HepG2 (cell line): ENCODE results near the gene KCNT2. TPM values are rescaled to one million over a fixed set of nuclear protein-coding genes. Genes with fewer than 3 reads are reported as not detected.

Experiments
- ATAC-seq: fragments of 200-7000 bp; cut with Tn5 transposase; 3 replicates; pipeline ENCODE4 v1.9.1; 2020; ENCODE audit warnings: mild to moderate bottlenecking, moderate library complexity
- BruUV-seq: library from RNA; stranded (reverse); fragments of 400-500 nt; replicated peaks from 2 replicates; lab custom pipeline; 2021; lab: Mats Ljungman, UMichigan
- CTCF ChIA-PET: fragments of 300-600 bp; formaldehyde crosslinking; extraction: SDS; loops from one replicate; lab custom pipeline; 2021; ENCODE audit warnings: low total read pairs, inconsistent platforms, low intra/inter-chr PET ratio; lab: Yijun Ruan, JAX
- POLR2A ChIA-PET: fragments of 350-600 bp; sonication (Branson Sonifier 250); formaldehyde crosslinking; loops from one replicate; lab custom pipeline; 2020; ENCODE audit warnings: antibody characterized with exemption, inconsistent platforms; lab: Yijun Ruan, JAX
- DNase-seq: peaks from one replicate; pipeline ENCODE4 v3.0.0-alpha.2; 2015; ENCODE audit warnings: low spot score
- FAIRE-seq: peaks from 3 replicates; lab custom pipeline; 2011; peaks lifted over from hg19 to GRCh38; lab: Jason Lieb, UNC
- H2AFZ ChIP-seq: one replicate; pipeline ENCODE4 v1.6.1; 2011; ENCODE audit warnings: low read length, inconsistent platforms
- H3K27ac ChIP-seq: fragments of 300-600 bp; 3 replicates; pipeline ENCODE4 v1.8.0; 2011; ENCODE audit warnings: mixed run types, mild to moderate bottlenecking, mixed read lengths, low read length, inconsistent platforms; ENCODE audit not compliant: insufficient read depth; ENCODE audit errors: extremely low read length
- H3K27me3 ChIP-seq, 2 experiments: fragments of 200-600 bp in 1 of 2; 2 replicates in 1 of 2; 3 replicates in 1 of 2; pipeline versions ENCODE4 v1.6.0 to v1.8.0; 2011; ENCODE audit warnings: low read length in 2 of 2, mild to moderate bottlenecking in 2 of 2, moderate library complexity in 2 of 2, inconsistent platforms in 1 of 2; ENCODE audit not compliant: insufficient read depth in 2 of 2, control insufficient read depth in 1 of 2
- H3K36me3 ChIP-seq, 2 experiments: fragments of 200-600 bp in 1 of 2; replicated peaks in 1 of 2; 2 replicates in 1 of 2; 3 replicates in 1 of 2; pipeline versions ENCODE4 v1.5.1 to v1.8.0; 2011; ENCODE audit warnings: low read length in 2 of 2, inconsistent platforms in 1 of 2; ENCODE audit not compliant: insufficient read depth in 2 of 2, control insufficient read depth in 1 of 2
- H3K4me1 ChIP-seq: 2 replicates; pipeline ENCODE4 v1.5.1; 2012; ENCODE audit warnings: low read length, inconsistent platforms; ENCODE audit not compliant: insufficient read depth
- H3K4me2 ChIP-seq: 2 replicates; pipeline ENCODE4 v1.6.0; 2011; ENCODE audit warnings: low read depth, low read length, inconsistent platforms
- H3K4me3 ChIP-seq, 3 experiments: fragments of 200-600 bp in 1 of 3; sonication (generic), shearing (Covaris generic) in 1 of 3; replicated peaks in 1 of 3; 2 replicates each; pipeline ENCODE4 v1.5.1; 2011 to 2016; ENCODE audit warnings: low read length in 3 of 3, inconsistent platforms in 2 of 3, low read depth in 2 of 3, mild to moderate bottlenecking in 2 of 3, control low read depth in 1 of 3, mixed read lengths in 1 of 3; ENCODE audit not compliant: insufficient read depth in 1 of 3
- H3K79me2 ChIP-seq: one replicate; pipeline ENCODE4 v1.6.1; 2011; ENCODE audit warnings: low read length, inconsistent platforms; ENCODE audit not compliant: insufficient read depth
- H3K9ac ChIP-seq: 2 replicates; pipeline ENCODE4 v1.6.0; 2011; ENCODE audit warnings: mild to moderate bottlenecking, low read depth, low read length, inconsistent platforms; ENCODE audit not compliant: insufficient read depth
- H3K9me3 ChIP-seq: 2 replicates; pipeline ENCODE4 v1.5.1; 2012; ENCODE audit warnings: mild to moderate bottlenecking, low read length
- H4K20me1 ChIP-seq: 2 replicates; pipeline ENCODE4 v1.6.0; 2011; ENCODE audit warnings: inconsistent platforms, mild to moderate bottlenecking, low read length, moderate library complexity; ENCODE audit not compliant: insufficient read depth
- HNRNPLL ChIP-seq: fragments of 200-400 bp; formaldehyde crosslinking; IDR thresholded peaks from 2 replicates; pipeline ENCODE4 v1.6.1; 2017; ENCODE audit warnings: mild to moderate bottlenecking, low read depth, low read length; ENCODE audit not compliant: poor library complexity, severe bottlenecking
- MAFG ChIP-seq: sonication (generic); formaldehyde crosslinking; IDR thresholded peaks from 2 replicates; pipeline ENCODE4 v1.5.1; 2020; ENCODE audit warnings: mild to moderate bottlenecking, missing genetic modification reagents
- MXD3 ChIP-seq: IDR thresholded peaks from 2 replicates; pipeline ENCODE4 v1.6.1; 2016; ENCODE audit warnings: mild to moderate bottlenecking, missing biosample characterization, missing genetic modification reagents
- RBM39 ChIP-seq: fragments of 200-400 bp; formaldehyde crosslinking; IDR thresholded peaks from one replicate; pipeline ENCODE4 v1.6.1; 2018; ENCODE audit warnings: antibody characterized with exemption, mild to moderate bottlenecking, low read depth, low read length; ENCODE audit not compliant: poor library complexity, severe bottlenecking
- ZMAT5 ChIP-seq: sonication (generic); formaldehyde crosslinking; IDR thresholded peaks from 2 replicates; pipeline ENCODE4 v1.5.0; 2020; ENCODE audit warnings: mild to moderate bottlenecking, low read depth, missing genetic modification reagents, borderline replicate concordance
- ZNF407 ChIP-seq: sonication (generic); formaldehyde crosslinking; IDR thresholded peaks from one replicate; pipeline ENCODE4 v1.5.1; 2020; ENCODE audit warnings: mild to moderate bottlenecking, missing genetic modification reagents; ENCODE audit errors: not compliant biosample characterization
- ZNF598 ChIP-seq: sonication (generic); formaldehyde crosslinking; IDR thresholded peaks from 2 replicates; pipeline ENCODE4 v1.5.1; 2020; ENCODE audit warnings: mild to moderate bottlenecking, missing genetic modification reagents, borderline replicate concordance
- WGBS: methylation state at CpG from one replicate; pipeline ENCODE4 v1.1.6; 2017; ENCODE audit warnings: low lambda C conversion rate; 5-methylcytosine and 5-hydroxymethylcytosine counted together
- in situ Hi-C: cut with HindIII; loops from 2 replicates; pipeline ENCODE4 v1.10.0; 2017; ENCODE audit warnings: low pct_unique_long_range_greater_than_20kb; ENCODE audit not compliant: extremely low pct_ligation_motif_present
- intact Hi-C: fragments of 100-400 bp; cut with micrococcal nuclease; formaldehyde crosslinking; loops from one replicate; pipeline ENCODE4 v1.10.0; 2022; ENCODE audit not compliant: unreplicated experiment
- polyA plus RNA-seq, 8 experiments: library from polyadenylated mRNA; depleted of rRNA in 3 of 8; stranded (reverse) in 7 of 8; unstranded in 1 of 8; fragments of >200 nt; fragmentation: Illumina TruSeq in 4 of 8; extraction: Trizol in 4 of 8; gene quantifications; 2 replicates each; pipeline versions ENCODE4 v1.2.1 to v1.2.3, GENCODE V29; 2011 to 2016; ENCODE audit warnings: low read depth in 4 of 8, missing spikeins in 1 of 8, mixed read lengths in 1 of 8; ENCODE audit not compliant: insufficient read depth in 1 of 8
- total RNA-seq, 5 experiments: library from RNA; depleted of rRNA; stranded (reverse); fragments of >200 nt; fragmentation: Illumina TruSeq; extraction: Trizol; gene quantifications; 2 replicates each; pipeline ENCODE4 v1.2.3, GENCODE V29; 2016; ENCODE audit warnings: low read depth in 1 of 5

KCNT2 gene
- total and polyA plus RNA-seq, 2 of the 13 experiments (the other 11 are each of a cell fraction or from before 2014, with no cell fraction given) = not detected

- Histone ChIP-seq H3K4me2 (no peak overlapping the region), H3K9me3 (no peaks in the 10 kb centered on the region), H3K79me2 (no peaks in the 10 kb centered on the region), H2AFZ (no peak overlapping the region), H3K36me3 (no peaks in the 10 kb centered on the region), H3K4me1 (no peaks in the 10 kb centered on the region), H3K27ac (no peak overlapping the region), H3K27me3 (no peaks in the 10 kb centered on the region), H4K20me1 (no peaks in the 10 kb centered on the region), H3K4me3 (no peak overlapping the region), H3K9ac (no peak overlapping the region)
- intact Hi-C loops (no loop called here), in situ Hi-C loops (no loop called here)
- ATAC-seq = no peak
- ChIA-PET CTCF (no interaction called here), POLR2A (no interaction called here)
- TF ChIP-seq ZNF598 (no peak), ZMAT5 (CRISPR knock-in tag) (no peak)
- no TSS peak for BruUV-seq
- FAIRE-seq = no peak
- DNase-seq = no peak
Observed at GRCh38 chr1:196277860-196278259, 330.4 kb downstream of the KCNT2 start.

GRCh38 chr1:196271212-196271947 lies 336.9 kb downstream of the KCNT2 start:
- ChIA-PET CTCF (no interaction called here), POLR2A (no interaction called here)
- no peak for FAIRE-seq
- Histone ChIP-seq H3K27ac (no peak overlapping the region), H3K9ac (no peak overlapping the region), H3K4me2 (no peak overlapping the region), H3K4me3 (no peak overlapping the region), H4K20me1 (no peaks in the 10 kb centered on the region), H3K4me1 (no peaks in the 10 kb centered on the region), H3K9me3 (no peaks in the 10 kb centered on the region), H2AFZ (no peak overlapping the region), H3K36me3 (no peaks in the 10 kb centered on the region), H3K79me2 (no peaks in the 10 kb centered on the region), H3K27me3 (no peaks in the 10 kb centered on the region)
- in situ Hi-C loops (no loop called here), intact Hi-C loops (no loop called here)
- ATAC-seq = no peak
- WGBS = 19% methylated on average over 6 of the region's 6 CpGs
- no TSS peak for BruUV-seq
- no peak for DNase-seq
- TF ChIP-seq MXD3 (CRISPR knock-in tag) (no peak), RBM39 (no peak), ZNF407 (no peak), MAFG (CRISPR knock-in tag) (no peak), HNRNPLL (no peak)
